ENCODE results near the gene SLC50A1. TPM values are rescaled to one million over a fixed set of nuclear protein-coding genes. Genes with fewer than 3 reads are reported as not detected.

SLC50A1 gene
- total RNA-seq = 35.4 and 61.1 TPM in 2 replicates
- 29.4 and 36.0 TPM in 2 replicates for polyA plus RNA-seq
- polyA plus RNA-seq (2012) = 25.1 and 30.4 TPM in 2 replicates
- polyA minus RNA-seq (ENCODE audit: low replicate concordance) = 23.7 and 24.0 TPM in 2 replicates

GRCh38 chr1:155135415-155136028, at the start of gene SLC50A1:
TSS of gene SLC50A1 (plus strand) at chr1:155135852. CDS start at chr1:155135912, 60 bp downstream.
- peak within 1 kb of the TSS; percentile 68 to 82 (median 81) for H3K4me3 ChIP-seq (replicated peaks in 1 of 4; ENCODE audit: control extremely low read depth in 1 of 4, insufficient read depth in 1 of 4, low read depth in 3 of 4, low read length in 4 of 4)
- H3K4me1 ChIP-seq (ENCODE audit: control insufficient read depth, extremely low read depth, insufficient read depth, low read length) = peaks cover 18% of the 10 kb centered on the region
- H3K9ac ChIP-seq (ENCODE audit: insufficient read depth, low read length) = peak within 1 kb of the TSS; percentile 91
- H3K36me3 ChIP-seq (ENCODE audit: control insufficient read depth, insufficient read depth, low read length) = no peaks in the 10 kb centered on the region
- H3K4me2 ChIP-seq (ENCODE audit: extremely low read depth, insufficient read depth, low read length) = peak within 1 kb of the TSS; percentile 92
- no peaks in the 10 kb centered on the region for H3K27me3 ChIP-seq (ENCODE audit: control insufficient read depth, insufficient read depth, low read length)
- H4K20me1 ChIP-seq (ENCODE audit: control insufficient read depth, extremely low read depth, insufficient read depth, low read length) = no peaks in the 10 kb centered on the region
- H3K79me2 ChIP-seq (ENCODE audit: control insufficient read depth, insufficient read depth, low read length) = peaks cover 22% of the 10 kb centered on the region
- peak; percentile 90 to 95 for DNase-seq (ENCODE audit: low read depth in 2 of 2)
- no peaks in the 10 kb centered on the region for H3K9me3 ChIP-seq (ENCODE audit: control insufficient read depth, insufficient read depth, low read depth, low read length)
- H2AFZ ChIP-seq (ENCODE audit: low read length) = peak within 1 kb of the TSS; percentile 82
- TF ChIP-seq EZH2 (IDR thresholded peaks at IDR 0.05; ENCODE audit: low read length, missing control alignments) = no peak
- no peak for TF ChIP-seq CTCF (conservative IDR thresholded peaks at IDR 0.05 in 1 of 2, IDR thresholded peaks at IDR 0.05 in 1 of 2; ENCODE audit: low read depth in 1 of 2, low read length in 2 of 2)
- peak within 1 kb of the TSS; percentile 98 for H3K27ac ChIP-seq (ENCODE audit: insufficient read depth, low read length)

GRCh38 chr1:155086128-155086741, 49.4 kb upstream of the SLC50A1 start:
- no peak overlapping the region for H2AFZ ChIP-seq (ENCODE audit: low read length)
- no peak overlapping the region for H3K4me2 ChIP-seq (ENCODE audit: extremely low read depth, insufficient read depth, low read length)
- no peaks in the 10 kb centered on the region for H3K79me2 ChIP-seq (ENCODE audit: control insufficient read depth, insufficient read depth, low read length)
- H3K9ac ChIP-seq (ENCODE audit: insufficient read depth, low read length) = no peak overlapping the region
- peaks cover 28% of the 10 kb centered on the region for H3K27me3 ChIP-seq (ENCODE audit: control insufficient read depth, insufficient read depth, low read length)
- H4K20me1 ChIP-seq (ENCODE audit: control insufficient read depth, extremely low read depth, insufficient read depth, low read length) = no peaks in the 10 kb centered on the region
- H3K9me3 ChIP-seq (ENCODE audit: control insufficient read depth, insufficient read depth, low read depth, low read length) = no peaks in the 10 kb centered on the region
- H3K4me3 ChIP-seq (replicated peaks in 1 of 4; ENCODE audit: control extremely low read depth in 1 of 4, insufficient read depth in 1 of 4, low read depth in 3 of 4, low read length in 4 of 4) = no peak overlapping the region
- H3K36me3 ChIP-seq (ENCODE audit: control insufficient read depth, insufficient read depth, low read length) = no peaks in the 10 kb centered on the region
- TF ChIP-seq CTCF (conservative IDR thresholded peaks at IDR 0.05 in 1 of 2, IDR thresholded peaks at IDR 0.05 in 1 of 2; ENCODE audit: low read depth in 1 of 2, low read length in 2 of 2) (peak; percentile 71 to 90), EZH2 (IDR thresholded peaks at IDR 0.05; ENCODE audit: low read length, missing control alignments) (no peak)
- DNase-seq (ENCODE audit: low read depth in 2 of 2) = peak in 1 of 2 donors; percentile 38
- peaks cover 9% of the 10 kb centered on the region for H3K4me1 ChIP-seq (ENCODE audit: control insufficient read depth, extremely low read depth, insufficient read depth, low read length)
- no peak overlapping the region for H3K27ac ChIP-seq (ENCODE audit: insufficient read depth, low read length)

- peaks cover 20% of the 10 kb centered on the region for H3K27me3 ChIP-seq (ENCODE audit: control insufficient read depth, insufficient read depth, low read length)
- no peak overlapping the region for H3K4me3 ChIP-seq (replicated peaks in 1 of 4; ENCODE audit: control extremely low read depth in 1 of 4, insufficient read depth in 1 of 4, low read depth in 3 of 4, low read length in 4 of 4)
- H3K79me2 ChIP-seq (ENCODE audit: control insufficient read depth, insufficient read depth, low read length) = no peaks in the 10 kb centered on the region
- H3K9me3 ChIP-seq (ENCODE audit: control insufficient read depth, insufficient read depth, low read depth, low read length) = no peaks in the 10 kb centered on the region
- no peak overlapping the region for H3K27ac ChIP-seq (ENCODE audit: insufficient read depth, low read length)
- peaks cover 9% of the 10 kb centered on the region for H3K4me1 ChIP-seq (ENCODE audit: control insufficient read depth, extremely low read depth, insufficient read depth, low read length)
- no peak for TF ChIP-seq EZH2 (IDR thresholded peaks at IDR 0.05; ENCODE audit: low read length, missing control alignments)
- peak in 1 of 2 donors; percentile 8 for TF ChIP-seq CTCF (conservative IDR thresholded peaks at IDR 0.05 in 1 of 2, IDR thresholded peaks at IDR 0.05 in 1 of 2; ENCODE audit: low read depth in 1 of 2, low read length in 2 of 2)
- H3K36me3 ChIP-seq (ENCODE audit: control insufficient read depth, insufficient read depth, low read length) = no peaks in the 10 kb centered on the region
- no peak overlapping the region for H3K9ac ChIP-seq (ENCODE audit: insufficient read depth, low read length)
- H2AFZ ChIP-seq (ENCODE audit: low read length) = no peak overlapping the region
- no peak for DNase-seq (ENCODE audit: low read depth in 2 of 2)
- H4K20me1 ChIP-seq (ENCODE audit: control insufficient read depth, extremely low read depth, insufficient read depth, low read length) = peaks cover 1% of the 10 kb centered on the region
- H3K4me2 ChIP-seq (ENCODE audit: extremely low read depth, insufficient read depth, low read length) = no peak overlapping the region
These were observed 48.7 kb upstream of the SLC50A1 start for GRCh38 chr1:155086856-155087535.
